Stimulated activated CD8-positive, alpha-beta memory T cell treated with anti-CD3 and anti-CD28 coated beads, Interleukin-2, amount 100 ng/mL, for 1 hour (primary cell): Measurements from ENCODE around the gene VPS26B.
"Not testable (repeated sequence)": the region's sequence is repeated elsewhere in the genome, so short reads cannot be mapped to it uniquely, and the experiment has no call there.

Source experiments
- DNase-seq, 2 donors: peaks; one replicate each; pipeline ENCODE4 v3.0.0-alpha.2; 2020; ENCODE audit warnings: low read depth in 2 of 2

Gene VPS26B

DNA sequence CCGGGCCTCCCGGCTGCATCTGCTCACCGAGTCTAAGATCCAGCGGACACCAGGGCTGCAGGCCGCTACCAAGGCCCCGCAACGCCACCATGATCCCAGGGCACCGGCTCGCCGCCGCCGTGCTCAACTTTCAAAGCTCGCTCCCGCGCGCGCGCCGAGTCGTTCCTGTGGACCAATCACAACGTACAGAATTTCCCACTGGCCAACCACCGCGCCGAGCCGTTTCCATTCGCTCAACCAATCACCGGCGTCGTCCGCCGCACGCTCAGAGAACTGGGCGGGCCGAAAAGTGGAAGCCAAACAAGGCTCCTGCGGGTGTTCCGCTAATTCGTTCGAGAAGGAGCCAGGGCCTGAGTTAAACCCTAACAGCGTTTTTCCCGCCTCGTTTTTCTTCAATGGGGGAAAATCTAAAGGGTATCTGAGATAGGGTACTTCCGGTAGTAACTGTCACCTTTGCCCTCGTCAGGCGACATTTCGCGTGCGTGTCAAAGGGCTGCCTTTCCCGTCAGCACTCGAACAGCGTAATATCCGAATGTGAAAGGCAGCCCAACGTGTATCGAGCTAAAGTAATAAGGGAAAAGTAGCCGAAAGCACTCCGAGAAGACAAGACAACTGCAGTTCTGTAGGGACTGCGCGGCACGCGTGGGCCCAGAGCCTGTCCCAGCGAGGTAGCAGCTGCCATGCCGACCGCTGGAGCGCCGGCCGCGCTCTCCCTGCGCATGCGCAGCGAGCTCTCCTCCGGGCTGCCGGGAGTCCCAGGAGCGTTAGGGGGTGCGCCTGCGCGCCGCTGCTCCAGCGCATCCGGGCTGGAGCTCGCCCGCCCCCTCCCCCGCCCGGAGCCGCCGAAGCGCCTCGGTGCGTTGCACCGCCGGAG is at the start of gene VPS26B, which contains the start of gene NCAPD3:
VPS26B (plus strand) TSS at position 836 of the 874 bp plus-strand sequence. CDS start 452 bp downstream, outside the sequence.
NCAPD3 (minus strand) TSS at position 132 of the 874 bp plus-strand sequence; CDS start at position 91, 41 bp downstream.
- DNase-seq, result peak; percentile 89 to 94

DNA sequence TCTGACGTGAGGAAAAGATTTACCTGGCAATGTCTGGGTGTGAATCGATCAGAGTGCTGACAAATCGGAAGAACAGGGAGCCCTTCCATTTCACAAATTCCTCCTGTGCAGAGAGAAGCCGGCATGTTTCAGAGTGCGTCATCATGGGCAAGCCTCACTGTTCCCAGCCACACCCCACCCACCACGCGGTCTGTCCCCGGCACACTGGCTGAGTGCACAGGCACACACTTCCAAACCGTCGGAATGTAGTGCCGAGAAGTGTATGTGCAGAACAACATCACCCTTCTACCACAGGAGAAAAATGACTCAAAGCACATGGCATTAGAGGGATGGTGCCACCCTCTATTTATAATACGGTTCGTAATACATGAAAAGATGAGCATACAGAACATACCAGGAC is 48.2 kb upstream of the VPS26B start:
- DNase-seq, result no peak

DNA sequence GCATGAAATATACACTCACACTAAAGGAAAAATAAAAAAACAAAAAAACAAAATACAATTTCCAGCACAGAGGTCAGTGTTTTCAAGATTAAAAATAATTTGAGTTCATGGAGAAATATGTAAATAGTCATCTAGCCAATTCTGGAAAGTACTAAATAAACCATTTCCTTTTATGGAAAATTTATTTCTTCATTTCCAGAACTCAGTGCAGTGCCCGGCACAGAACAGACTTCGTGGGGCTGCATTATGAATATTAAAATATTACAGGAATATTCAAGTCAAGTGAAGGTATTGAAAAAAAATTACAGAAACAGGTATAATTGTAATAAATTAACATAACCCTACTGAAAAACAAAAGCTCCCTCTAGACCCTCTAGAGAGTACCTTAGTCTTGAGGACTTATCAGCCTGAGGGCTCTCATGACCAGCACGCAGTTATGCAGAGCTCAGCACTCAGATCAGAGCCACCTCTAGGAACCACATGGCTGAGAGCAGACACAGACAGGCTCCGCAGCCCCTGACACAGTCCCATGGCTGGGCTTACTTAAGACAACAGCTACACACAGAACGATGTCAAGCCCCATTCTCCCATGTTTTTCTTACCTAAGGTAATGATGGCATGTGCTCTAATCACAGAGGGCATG is 46.3 kb upstream of the VPS26B start:
- DNase-seq, result no peak

DNA sequence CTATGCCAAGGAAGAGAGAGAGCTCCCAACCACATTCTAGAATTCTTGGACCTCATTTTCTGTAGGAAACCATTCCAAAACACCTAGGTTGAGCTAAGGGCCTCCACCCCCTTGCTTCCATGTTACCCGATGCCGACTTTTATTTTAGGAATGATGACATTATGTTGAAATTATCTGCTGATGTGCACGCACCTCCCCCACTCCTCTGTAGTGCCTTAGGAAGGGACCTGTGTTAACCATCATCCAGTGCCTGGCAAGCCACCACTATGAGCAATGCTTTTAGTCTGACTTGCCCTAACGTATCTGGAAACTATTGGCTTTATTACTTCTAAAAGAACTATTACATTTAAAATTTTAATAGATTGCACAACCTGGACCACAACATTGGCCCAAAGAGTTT is 42.8 kb upstream of the VPS26B start:
- no peak for DNase-seq

DNA sequence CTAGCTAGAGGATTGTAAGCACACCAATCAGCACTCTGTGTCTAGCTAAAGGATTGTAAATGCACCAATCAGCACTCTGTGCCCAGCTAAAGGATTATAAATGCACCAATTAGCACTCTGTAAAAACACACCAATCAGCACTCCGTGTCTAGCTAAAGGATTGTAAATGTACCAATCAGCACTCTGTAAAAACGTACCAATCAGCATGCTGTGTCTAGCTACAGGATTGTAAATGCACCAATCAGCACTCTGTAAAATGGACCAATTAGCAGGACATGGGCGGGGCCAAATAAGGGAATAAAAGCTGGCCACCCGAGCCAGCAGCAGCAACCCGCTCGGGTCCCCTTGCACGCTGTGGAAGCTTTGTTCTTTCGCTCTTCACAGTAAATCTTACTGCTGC is 36.4 kb upstream of the VPS26B start:
- not testable (repeated sequence) for DNase-seq

DNA sequence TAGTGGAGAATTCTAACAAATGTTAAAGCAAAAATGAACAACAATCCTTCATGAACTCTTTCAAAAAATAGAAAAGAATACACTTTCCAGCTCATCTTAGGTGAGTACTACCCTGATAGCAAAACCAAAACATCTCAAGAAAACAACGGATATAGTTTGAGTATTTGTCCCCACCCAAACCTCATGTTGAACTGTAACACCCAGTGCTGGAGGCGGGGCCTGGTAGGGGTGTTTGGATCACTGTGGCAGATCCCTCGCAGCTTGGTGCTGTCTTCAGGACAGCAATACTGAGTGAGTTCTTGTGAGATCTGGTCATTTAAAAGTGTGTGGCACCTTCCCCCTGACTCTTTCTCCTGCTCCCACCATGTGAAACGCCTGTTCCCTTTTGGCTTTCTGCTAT is 27.7 kb upstream of the VPS26B start:
- DNase-seq, result no peak

DNA sequence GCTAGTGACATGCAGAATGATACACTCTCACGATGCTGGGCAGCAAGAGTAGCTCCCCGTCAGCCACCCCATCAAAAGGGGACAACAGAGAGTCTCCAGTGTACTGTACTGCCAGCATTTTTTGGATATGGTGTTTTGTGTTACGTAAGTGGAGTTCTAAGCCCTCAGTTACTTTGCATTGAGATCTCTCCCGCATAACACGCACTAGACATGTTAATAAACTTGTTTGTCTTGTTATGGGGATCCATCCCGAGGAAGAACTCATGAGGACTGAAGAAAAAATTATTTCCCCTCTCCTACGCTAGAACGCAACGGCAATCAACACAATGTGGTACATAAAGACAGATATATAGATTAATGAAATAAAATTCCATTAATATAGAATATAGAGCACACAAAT is 24.9 kb upstream of the VPS26B start:
- DNase-seq, result no peak

DNA sequence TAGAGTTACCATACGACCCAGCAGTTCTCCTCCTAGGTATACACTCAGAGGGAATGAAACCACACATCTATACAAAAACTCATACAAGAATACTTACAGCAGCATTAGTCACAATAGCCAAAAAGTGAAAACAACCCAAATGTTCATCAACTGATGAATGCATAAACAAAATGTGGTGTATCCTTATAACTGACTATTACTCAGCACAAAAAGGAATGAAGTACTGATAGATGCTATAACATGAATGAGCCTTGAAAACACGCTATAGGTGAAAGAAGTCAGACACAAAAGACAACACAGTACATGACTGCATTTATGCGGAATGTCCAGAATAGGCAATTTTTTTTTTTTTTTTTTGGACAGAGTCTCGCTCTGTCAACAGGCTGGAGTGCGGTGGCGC is 23.8 kb upstream of the VPS26B start:
- DNase-seq, result no peak

DNA sequence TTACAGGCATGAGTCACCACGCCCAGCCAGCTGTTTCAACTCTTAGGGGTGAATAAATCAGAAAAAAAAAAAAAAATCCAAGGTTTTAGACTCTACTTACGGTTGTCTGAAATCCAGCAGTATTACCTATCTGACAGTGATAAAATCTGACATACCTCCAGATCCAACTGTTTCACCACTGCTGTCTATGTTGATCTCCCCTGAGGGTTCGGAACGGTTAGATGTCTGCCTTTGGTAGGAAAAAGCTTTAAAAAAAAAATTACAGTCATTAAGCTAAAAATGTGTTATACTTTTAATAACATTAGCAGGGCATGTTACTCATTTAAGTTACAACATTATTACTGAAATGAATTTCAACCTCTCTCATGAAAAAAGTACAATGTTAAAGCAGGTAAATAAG is 21.8 kb upstream of the VPS26B start:
- DNase-seq, result no peak

DNA sequence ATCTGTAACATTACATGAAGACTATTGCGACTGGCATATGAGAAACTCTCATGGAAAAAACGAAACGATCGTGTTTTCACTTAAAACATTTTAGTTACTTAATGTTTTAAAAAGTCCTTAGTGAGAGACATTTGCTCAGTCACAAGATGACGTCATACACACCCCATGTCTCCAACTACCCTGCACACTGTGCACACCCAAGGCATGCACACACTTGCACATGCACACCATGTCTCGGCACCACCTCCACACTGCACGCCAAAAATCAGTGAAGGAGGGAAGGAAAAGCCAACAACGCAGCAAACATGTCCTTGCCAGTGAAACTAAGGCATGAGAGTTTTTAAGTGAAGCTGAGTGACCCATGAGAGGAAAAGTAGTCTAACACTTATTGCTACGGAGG is 18.7 kb upstream of the VPS26B start:
- DNase-seq, result no peak

DNA sequence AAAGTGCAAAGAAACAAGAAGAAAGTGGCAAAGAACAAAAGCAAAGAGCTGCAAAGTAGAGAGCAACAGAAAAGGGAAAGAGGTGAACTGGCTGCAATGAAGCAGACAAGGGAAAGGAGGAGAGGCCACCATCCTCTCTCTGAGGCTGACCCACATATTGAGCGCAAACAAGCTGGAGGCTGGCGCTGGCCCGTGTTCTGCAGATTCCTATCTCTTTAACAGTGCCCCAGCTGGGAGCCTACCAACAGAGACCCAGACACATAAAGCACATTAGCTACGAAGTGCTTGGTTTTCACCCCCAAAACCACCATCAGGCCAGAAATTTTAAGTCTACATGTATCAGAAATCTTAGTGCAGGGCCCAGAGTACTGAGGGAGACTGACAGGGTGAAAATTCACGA is 18.3 kb upstream of the VPS26B start:
- no peak for DNase-seq

DNA sequence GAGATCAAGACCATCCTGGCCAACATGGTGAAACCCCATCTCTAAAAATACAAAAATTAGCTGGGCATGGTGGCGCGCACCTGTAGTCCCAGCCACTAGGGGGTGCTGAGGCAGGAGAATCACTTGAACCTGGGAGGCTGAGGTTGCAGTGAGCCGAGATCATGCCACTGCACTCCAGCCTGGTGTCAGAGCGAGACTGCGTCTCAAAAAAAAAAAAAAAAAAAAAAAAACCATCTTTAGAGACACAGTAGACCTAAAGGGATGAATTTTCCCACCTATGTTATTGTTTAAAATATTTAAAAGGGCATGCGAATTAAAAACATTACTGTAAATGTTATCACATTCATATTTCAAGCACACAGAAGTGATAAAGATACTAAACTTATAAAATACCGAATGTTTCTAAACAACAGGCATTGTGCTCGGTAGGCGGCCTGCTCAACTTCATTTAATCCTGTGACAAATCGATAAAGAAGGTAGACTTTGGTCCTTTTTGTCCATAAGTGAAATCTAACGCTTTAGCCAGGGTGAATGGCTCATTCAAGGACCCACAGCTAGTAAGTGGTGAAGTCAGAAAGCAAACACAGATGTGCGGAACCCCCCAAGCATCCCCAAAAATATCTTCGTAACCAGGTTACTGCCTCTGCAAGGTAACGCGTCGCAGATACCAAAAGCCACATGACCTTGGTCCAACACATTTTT is 16.8 kb upstream of the VPS26B start:
- peak; percentile 27 to 45 for DNase-seq

DNA sequence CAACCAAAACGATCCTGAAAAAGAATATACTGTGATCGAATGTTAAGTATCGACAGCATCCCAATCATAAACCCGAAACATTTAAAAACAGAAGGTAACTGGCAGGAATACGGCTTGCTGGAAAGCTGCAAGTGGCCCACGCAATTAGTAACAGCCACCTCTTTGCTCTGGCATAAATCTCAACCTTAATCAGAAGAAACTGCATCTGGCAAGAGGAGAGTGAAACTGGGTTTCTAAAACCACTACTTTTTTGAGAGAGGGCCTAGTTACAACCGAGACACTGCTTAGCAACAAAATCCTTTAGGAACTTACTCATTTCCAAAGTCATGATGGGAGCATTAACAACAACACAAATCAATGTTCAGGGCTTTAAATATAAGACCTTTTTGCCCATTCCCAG is 8.6 kb upstream of the VPS26B start:
- no peak for DNase-seq

DNA sequence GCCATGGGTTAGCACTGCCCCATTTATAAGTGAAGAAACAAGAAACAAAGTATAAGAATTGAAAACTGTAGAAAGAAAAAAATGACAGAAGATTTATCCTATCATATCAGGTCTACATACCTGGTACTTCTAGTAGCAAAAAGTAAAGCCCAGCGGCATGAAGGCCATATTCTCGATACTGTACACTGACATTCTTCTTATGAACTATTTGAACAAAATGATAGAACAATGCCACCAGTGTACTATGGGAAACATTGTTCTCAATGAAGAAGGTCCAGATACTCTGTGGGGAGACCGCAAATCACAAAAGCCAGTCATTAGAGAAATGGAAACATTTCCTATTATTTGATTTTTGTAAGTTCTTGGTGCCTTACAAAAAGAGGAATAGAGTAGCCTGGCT is 7.7 kb upstream of the VPS26B start:
- no peak for DNase-seq

DNA sequence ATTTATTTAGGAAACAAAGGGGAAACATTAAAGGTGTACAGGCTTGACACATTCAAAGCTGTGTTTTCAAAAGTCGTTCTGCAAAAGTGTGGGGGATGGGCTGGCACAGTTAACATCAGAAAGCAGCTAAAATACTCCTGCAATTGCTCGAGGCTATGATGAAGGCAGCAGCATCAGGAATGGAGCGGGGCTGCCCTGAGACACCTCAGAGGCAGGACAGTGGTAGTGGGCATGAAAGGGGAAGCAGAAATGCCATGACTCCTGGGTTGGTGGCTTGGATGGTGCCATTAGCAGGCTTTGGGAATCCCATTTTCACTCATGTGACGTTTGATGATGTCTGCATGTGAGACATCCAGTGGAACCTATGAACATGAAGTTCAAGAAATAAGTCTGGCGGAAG is 1.4 kb upstream of the VPS26B start:
- DNase-seq, result no peak

DNA sequence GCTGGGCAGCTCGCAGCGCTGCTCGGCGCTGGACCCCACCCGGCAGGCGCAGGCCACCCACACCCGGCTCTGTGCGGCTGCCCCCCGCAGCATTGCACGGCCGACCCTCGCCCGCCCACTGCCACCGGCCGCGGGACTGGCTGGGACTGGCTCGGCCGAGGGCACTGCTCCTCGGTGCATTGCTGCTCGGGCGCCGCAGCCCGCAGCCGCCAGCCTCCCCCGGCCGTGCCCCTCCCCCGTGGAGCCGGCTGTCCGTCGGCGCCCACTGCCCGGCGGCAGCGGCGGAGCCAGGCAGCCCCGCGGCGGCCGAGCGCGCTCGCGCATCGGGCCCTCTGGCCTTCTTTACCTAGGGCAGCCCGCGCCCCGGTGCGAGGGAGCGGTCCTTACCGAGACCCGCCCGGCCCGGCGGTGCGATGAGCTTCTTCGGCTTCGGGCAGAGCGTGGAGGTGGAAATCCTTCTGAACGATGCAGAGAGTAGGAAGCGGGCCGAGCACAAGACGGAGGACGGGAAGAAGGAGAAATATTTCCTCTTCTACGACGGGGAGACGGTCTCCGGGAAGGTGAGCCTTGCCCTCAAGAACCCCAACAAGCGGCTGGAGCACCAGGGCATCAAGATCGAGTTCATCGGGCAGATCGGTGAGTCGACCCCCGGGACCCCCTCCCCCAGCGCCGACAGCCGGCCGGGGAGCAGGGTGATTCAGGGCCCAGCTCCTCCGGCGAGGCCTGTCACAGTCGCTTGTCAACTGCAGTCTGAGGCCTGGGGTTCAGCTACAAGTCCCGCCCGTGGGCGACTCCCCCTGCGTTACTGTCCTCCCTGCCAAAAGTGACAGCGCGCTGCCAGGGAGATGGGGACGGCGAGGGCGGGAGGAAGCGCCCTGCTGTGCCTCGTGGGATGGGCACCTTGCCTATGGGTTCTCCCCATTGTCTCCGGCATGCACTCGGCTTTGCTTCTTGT is 516 bp downstream of the VPS26B start:
- DNase-seq, result peak in 1 of 2 donors; percentile 17

DNA sequence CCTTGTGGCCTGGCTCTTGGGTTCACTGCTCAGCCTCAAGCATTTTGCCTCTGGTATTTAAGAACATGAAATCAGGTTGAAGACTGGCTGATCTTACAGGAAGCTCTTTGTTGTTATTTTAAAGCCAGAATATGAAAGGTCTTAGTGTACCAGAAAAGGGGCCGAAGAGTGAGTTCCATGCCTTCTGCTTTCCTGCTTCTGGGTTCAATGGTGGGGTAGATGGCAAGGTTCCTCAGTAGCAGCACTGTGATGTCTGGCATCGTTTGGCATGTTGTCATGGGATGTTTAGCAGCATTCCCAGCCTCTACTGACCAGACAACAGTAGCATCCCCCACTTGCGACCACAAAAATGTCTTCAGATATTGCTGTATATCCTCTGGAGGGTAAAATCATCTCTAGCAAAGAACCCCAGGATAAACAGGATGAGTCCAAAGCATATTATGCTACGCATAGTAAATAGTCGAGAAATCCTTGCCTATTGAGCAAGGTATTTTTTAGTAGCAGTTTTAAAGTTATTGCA is 2.4 kb downstream of the VPS26B start:
- DNase-seq, result no peak

DNA sequence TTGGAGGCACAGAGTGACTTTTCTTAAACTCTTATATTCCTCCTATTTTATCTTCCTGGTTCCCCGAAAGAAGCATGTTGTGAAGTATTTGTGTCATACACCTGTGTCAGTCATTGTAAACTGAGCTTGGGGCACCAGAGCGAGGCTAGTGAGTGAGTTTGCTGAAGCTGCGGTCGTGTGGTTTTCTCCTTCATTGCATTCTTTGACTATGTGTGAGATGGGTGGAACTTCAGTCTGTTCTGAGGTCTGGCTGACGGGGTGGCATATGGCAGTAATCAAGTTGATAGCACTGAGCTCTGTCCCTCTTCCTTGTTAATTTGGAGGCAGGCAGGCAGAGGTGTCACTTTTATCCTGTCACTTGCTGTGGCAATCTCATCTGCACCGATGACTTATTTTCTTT is 4.2 kb downstream of the VPS26B start:
- no peak for DNase-seq

DNA sequence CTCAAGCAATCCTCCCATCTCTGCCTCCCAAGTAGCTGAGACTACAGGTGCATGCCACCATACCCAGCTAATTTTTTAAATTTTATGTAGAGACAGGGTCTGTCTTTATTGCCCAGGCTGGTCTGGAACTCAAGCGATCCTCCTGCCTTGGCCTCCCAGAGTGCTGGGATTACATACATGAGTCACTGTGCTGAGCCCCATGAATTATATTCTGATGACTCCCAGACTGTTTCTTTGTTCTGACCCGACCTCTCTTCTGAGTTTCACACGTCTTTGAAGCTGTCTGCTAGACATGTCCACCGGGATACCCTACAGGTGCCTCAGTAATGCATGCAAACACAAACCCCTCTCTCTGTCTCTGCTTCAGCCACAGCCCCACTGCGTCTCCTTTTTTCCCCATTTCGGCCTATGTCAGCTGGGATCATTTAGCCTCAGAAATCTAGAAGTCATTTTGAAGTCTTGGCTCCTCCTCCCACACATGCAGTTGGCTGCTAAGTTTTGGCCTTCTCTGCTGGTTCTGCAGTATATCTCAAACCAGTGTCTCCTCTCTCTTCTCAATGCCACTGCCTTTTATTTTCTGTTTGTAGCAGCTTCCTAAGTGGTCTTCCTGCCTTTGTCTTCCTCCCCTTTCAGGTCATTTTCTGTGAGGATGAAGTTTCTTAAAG is 4.8 kb downstream of the VPS26B start:
- no peak for DNase-seq

DNA sequence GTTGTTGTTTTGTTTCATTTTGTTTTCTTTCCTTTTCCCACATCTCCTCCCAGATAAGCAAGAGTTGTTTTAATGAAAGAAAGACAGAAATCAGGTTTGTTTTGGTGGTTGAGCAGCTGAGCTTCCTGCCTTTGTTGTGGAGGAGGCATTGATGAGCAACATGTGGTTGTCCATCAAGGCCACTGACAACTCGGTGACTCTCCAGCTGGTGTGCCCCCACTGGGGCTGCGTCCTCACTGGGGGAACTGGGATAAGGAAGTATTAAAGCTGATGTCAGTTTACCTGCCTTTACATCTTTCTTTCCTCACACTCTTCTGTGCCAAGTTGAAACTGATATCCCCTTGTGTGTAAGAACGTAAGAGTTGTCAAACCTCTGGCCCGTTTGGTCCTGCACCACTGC is 5.9 kb downstream of the VPS26B start:
- DNase-seq, result no peak
